Embryonic facial prominence (tissue), 1 donor: Measurements from ENCODE around the gene SAXO2.
"Not testable (repeated sequence)": the region's sequence is repeated elsewhere in the genome, so short reads cannot be mapped to it uniquely, and the experiment has no call there.

Experiments used
- DNase-seq: peaks from one replicate; pipeline ENCODE4 v3.0.0-alpha.2; 2016; ENCODE audit errors: extremely low spot score

Gene SAXO2

GRCh38 chr15:82333603-82334553 is 71.3 kb downstream of the SAXO2 start:
- DNase-seq = not testable (repeated sequence)
